GM21786 (cell line): ENCODE data around the gene MIX23.
A peak's percentile ranks its signal among the peaks of the same experiment; 100 is the strongest.

ENCODE experiments used
- ATAC-seq: cut with Tn5 transposase; IDR thresholded peaks from one replicate; pipeline ENCODE4 v1.9.1; 2021; ENCODE audit not compliant: unreplicated experiment

The MIX23 gene

DNA sequence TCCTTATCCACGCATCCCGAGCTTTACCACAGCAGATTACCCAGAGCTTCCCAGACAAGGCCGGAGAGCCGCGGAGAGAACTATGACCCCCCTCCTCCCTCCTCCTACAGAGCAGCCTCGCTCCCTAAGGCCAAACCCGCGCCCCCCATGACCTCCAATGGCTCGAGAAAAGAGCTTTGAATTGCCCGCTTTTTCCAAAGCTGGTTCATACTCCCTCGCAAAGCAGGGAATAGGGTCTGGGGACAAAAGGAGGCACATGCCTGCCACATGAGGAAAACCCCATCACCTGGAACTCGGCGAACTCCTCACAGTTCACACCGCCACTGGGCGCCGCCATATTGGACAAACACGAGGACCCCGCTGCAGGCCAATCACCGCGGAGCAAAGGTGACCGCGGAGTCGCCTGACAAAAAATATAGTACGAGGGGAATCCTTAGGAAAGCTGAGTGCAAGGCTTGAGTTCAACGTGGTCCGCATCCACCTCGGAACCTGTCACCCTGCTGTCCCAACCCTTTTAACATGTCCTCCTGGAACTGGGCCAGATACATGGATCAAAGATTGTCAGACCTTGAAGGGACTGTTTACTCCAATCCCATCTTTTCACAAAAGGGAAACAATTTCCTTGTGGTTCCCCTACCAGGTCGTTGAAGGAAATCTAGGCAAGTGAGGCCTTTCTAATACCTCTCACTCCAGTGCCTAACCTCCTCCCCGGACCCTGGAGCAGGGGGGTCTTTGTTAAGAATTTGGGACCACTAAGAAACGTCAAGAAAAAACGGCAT is at the start of gene MIX23:
TSS of gene MIX23 (minus strand) at position 344 of the 779 bp plus-strand sequence. CDS start at position 337, 7 bp downstream.
- peak; percentile 33 for ATAC-seq

DNA sequence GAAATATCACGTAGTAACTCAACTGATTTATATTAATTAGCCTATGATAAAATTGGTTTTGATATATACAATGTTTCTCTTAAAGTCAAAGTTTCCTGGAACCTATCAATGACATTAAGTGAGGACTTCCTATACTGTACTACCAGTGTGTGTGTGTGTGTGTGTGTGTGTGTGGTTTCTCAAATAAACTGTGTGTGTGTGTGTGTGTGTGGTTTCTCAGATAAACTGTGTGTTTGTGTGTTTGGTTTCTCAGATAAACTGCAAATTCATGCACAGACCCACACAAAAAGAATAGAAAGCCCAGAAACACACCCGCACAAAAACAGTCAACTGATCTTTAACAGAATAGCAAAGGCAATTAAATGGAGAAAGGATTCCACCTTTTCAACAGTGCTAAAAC is 47.3 kb upstream of the MIX23 start:
- ATAC-seq = no peak

DNA sequence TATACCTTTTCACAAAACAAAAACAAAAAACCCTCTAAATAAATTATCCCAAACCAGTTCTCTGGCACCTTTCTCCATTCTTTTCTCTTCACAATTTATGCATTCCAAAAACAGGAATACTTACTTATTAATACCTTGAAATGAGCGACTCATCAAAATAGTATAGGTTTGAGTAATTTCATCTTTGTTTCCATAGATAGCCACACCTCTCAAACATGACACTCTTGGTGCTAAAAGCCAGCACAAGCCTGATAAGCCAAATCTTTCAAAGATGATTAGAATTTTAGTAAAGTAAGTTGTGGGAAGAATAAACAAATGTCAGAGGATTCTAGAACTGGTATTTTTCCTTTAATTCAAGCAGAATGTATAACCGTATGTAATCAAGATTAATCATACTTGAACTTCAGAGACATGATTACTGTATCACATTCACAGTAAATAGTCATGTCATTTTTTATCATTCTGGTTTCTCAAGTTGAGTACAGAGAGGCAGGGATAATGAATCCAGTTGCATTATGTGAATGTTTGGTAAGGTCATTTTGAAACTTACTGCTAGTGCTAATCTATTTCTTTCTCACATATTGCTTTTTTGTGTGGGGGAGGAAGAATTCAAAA is 44.9 kb upstream of the MIX23 start:
- no peak for ATAC-seq

DNA sequence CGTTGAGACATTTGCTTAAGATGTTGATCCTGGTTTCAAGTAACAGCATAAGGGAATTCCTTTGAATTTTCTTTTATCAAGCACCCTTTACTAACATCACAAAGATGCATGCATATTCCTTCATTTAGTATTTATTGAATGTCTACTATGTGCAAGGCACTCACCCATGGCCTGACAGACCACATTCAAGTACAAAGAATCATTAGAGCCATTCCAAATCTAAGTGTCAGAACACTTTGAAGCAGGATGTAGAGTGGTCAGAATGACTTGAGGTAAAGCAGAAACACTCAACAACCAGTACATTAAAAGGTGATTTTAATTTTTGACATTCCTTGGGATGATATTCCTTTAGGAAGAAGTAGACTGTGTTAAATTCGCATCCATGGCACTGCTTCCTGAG is 38.8 kb upstream of the MIX23 start:
- no peak for ATAC-seq

DNA sequence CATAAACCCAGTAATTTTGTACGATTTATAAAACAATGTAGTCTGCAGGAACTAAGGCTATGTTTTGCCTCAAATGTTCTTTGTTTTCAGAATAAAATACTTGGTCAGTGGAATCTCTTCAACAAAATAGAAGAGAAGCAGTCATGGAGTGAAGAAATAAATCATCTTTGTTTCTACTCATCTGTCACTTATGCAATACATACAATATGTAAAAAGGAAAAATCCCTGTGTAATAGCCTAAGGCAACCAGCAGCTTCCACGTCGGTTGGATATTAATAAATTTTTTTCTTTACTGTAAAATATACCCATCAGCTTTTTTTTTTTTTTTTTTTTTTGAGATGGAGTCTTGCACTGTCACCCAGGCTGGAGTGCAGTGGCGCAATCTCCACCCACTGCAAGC is 38.1 kb upstream of the MIX23 start:
- ATAC-seq = no peak

DNA sequence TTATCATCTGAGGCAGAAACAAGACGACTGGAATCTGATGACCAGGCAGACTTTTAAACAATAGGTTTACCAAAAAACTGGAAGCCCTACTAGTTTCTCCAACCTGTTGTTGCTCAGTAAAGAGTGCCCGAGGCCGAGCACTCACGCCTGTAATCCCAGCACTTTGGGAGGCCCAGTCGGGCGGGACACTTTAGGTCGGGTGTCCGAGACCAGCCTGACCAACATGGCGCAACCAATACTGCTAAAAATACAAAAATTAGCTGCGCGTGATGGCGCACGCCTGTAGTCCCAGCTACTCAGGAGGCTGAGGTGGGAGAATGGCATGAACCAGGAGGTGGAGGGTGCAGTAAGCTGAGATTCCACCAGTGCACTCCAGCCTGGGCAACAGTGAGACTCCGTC is 33.9 kb upstream of the MIX23 start:
- ATAC-seq = no peak

DNA sequence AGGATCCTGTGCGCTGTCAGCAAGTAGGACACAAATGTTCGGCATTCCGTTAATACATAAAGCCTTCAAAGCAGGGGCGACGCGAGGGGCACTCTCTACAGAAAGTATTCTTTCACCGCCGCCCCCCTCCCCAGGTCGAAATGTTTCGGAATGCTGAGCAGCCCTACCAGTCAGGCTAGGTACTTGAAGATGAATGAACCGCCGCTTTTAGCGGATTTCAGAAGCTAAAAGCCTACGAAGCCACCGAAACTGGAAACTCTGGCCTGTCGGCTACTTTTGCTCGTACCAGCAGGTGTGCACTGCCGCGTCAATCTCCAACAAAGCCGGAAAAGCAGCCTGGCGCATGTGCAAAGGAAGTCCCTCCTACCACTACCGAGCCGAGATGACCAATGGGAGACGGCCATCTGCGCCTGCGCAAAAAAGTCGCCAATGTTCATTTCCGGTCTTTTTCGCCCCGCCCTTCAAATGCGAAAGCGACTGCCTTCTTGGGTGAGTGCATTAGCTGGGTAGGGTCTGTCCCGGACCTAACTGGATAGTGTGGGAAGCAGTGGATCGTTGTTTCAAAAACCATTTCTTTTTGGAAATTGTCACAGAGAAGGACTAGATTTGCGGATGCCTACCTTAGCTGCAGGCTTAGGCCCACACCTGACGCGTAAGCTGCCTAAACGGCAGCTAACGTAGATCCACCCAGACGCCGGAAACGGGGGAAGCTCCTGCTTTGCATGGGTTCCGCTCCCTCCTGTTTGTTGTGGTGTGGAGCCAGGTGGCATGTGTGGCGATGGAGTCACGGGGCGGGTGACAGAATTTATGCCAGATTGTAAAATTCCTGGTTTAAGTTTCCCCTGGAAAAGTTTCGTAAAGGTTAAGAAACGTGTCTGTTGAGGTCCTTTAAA is 33.0 kb upstream of the MIX23 start, which contains the start of gene WDR5B:
TSS of gene WDR5B (minus strand) at position 301 of the 893 bp plus-strand sequence. CDS start 534 bp downstream, outside the sequence.
- ATAC-seq = peak; percentile 83

DNA sequence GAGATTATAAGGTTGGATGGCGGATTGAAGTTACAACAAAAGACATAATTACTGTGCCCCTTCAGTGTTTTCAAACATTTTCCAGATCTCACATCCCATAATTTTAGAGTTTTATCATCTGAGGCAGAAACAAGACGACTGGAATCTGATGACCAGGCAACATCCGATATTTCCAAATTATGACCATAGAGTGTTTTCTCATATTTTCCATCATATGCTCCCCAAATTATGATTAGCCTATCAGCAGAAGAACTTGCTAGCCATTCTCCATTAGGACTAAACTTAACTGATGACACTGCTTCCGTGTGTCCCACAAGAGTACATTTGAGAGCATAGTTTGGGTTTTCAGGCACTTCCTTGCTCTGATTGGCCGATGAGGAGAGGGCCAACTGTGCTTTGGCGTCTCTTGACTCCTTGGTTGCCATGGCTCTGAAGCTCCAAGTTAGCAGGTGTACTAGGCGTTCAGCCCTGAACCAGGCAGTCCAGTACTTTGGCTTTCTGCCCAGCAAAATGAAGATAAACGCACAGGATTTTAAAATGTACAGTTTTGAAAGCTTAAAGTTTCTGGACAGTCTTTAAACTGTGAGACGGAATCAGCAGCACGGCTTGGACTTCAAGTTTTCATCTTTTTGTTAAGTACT is 32.2 kb upstream of the MIX23 start:
- ATAC-seq = peak; percentile 51

DNA sequence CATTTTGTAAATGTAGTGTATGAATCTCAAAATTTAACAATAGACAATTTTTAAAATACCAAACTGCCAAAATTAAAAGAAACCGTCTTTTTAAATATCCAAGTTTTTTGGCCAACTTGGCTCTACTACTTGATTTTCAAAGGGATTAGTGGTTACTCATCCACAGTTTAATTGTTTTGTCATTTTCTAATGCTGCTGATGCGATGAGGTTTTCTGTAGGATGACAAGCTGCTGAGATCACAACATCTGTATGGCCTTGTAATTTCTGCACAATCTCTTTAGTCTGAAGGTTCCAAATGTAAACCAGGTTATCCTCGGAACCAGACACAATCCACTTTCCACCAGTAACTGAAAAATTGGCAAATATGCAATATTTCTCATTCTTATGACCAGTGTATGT is 31.4 kb upstream of the MIX23 start:
- no peak for ATAC-seq

DNA sequence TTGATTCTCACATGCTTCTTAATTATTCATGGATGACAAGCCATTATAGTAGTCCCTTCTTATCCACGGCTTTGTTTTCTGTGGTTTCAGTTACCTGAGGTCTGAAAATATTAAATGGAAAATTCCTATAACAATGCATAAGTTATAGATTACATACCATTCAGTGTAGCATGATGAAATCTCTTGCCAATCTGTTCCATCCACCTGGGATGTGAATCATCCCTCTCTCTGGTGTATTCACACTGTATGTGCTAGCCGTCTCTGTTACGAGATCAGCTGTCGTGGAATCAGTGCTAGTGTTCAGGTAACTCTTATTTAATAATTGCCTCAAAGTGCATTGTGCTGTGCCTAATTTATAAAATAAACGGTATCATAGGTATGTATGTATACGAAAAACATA is 27.6 kb upstream of the MIX23 start:
- no peak for ATAC-seq

DNA sequence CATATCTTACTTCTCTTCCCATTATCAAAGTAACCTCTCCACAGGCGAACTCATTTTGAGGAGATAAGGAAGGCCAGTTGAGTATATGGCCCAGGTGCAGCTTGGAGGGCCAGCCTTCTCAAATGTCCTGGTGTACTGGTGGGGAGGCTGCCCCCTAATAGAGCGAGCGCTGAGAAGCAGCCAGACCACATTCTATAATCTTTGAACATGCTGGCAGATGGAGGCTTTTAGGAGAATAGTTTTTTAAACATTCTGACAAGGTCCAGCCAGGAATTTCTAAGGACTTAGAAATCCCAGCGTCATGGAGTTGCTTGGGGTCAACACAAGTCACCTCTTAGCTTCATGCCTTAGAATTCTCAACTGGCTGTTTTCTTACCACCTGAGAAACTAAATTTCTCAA is 27.1 kb upstream of the MIX23 start:
- ATAC-seq = no peak

DNA sequence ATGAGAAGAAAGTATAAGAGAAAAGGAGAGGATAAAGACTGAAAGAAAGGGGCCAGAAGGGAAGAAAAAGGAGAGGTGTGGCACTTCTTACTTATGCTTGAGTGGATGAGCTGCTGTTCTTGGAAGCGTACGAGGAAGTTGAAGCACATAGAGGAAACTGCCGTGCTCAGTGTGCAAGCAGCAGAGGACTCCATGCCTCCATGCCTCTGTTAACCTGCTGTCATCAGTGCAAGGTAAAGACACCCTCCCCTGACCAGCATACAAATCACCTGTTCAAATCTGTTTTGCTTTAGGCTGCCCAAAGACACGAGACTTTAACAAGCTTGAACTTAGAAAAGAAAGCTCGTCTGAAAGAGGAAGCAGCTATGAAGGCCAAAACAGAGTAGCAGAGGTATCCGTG is 26.4 kb upstream of the MIX23 start:
- ATAC-seq = no peak

DNA sequence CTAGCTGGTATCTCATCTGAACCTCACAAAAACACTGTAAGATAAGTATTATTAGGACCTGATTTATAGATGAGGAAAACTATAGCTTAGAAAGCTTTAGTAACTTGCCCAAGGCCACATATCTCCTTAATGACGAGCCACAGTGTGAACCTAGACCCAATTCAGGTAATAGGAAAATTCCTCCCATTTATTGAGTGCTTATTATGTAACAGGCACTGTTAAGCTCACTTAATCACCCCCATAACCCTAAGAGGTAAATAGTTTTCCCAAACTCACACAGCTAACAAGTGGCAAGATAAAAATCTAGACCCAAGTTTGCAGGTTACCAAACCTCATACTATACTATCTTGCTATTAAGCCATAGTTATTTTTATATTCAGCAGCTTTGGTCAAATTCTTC is 24.9 kb upstream of the MIX23 start:
- no peak for ATAC-seq

DNA sequence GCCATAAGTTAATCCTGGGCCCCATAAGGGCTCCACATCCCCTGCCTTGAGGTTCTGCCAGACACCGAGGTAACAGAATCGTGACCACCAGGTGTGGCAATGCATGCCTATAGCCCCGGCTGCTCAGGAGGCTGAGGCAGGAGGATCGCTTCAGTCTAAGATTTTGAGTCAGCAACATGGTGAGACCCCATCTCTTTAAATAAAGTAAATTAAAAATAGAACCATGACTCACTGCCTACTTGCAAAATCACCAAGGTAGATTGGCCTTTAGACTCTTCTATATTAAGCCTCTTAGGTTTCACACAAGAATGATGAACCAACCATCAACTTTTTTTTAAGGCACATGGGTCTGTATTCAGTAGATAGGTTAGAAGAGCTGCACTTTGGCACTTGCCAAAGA is 23.2 kb upstream of the MIX23 start:
- ATAC-seq = no peak

DNA sequence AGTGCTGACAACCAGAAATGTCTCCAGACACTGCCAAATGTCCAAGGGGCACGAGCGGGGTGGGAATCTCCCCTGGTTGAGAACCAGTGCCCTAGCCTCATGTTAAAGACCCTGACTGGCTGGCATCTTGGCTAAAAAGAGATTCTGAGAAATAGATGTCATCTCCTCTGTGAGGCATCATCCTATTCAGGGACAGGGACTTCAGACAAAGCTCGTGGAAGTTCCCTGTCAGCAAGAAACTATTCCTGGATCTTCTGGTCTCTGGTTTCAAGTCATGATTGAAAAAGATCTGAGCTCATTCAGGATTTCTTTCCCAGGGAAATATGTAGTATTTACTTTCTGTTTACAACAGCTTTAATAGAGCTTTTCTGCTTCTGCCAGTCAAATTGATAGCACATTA is 22.0 kb upstream of the MIX23 start:
- ATAC-seq = no peak

DNA sequence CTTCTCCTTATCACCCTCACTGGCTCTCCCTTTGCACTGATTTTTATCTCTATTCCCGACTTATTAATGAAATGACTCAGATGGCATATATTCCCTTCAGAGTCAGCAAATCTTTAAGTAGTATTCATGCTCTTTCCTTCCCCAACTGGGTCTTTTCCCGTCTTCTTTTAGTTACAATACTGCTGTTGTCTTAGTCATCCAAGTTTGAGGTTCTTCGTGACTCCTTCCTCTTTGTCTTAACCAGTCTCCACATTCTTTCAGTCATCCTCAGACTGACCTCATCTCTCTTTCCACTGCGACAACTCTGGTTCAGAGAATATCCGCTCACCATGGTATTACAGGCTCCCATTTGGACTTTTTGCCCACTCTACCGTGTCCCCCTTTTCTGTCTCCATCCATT is 20.5 kb upstream of the MIX23 start:
- ATAC-seq = no peak

DNA sequence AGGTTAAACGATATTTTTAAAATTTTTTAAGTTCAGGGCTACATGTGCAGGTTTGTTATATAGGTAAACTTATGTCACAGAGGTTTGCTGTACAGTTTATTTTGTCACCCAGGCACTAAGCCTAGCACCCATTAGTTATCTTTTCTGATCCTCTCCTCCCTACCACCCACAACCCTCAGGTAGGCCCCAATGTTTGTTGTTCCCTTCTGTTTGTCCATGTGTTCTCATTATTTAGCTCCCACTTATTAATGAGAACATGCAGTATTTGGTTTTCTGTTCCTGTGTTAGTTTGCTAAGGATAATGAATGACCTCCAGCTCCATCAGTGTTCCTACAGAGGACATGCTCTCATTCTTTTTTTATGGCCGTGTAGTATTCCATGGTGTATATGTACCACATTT is 15.9 kb upstream of the MIX23 start:
- ATAC-seq = no peak

DNA sequence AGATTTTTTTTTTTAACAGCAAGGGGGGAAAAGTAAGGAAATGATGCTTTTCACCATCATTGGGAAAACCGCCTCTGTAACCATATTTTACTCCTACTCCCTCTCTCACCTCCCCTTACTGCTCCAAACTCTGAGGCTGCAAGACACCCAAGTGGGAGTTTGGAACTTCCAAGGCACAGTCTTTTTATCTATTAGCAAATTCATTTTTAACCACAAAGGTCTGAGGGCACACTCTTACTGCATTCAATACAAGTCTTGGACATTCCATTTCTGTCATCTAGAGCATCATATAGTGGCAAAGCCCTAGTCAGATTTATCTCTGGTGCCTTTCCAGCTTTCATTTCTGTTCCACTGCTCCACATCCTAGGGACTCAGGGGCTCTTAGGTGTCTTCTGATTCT is 14.2 kb upstream of the MIX23 start:
- ATAC-seq = no peak

DNA sequence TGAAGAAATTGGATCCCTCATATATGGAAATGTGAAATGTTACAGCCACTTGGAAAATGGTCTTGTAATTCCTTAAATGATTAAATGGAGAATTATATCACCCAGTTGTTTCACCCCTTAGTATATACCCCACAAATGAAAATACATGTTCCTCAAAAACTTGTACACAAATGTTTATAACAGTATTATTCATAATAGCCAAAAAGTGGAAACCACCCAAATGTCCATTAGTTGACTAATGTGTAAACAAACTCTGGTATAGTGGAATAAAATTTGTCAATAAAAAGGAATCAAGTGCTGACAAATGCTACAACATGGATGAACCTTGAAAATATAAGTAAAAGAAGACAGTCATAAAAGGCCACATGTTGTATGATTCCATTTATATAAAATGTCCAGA is 13.5 kb upstream of the MIX23 start:
- ATAC-seq = no peak

DNA sequence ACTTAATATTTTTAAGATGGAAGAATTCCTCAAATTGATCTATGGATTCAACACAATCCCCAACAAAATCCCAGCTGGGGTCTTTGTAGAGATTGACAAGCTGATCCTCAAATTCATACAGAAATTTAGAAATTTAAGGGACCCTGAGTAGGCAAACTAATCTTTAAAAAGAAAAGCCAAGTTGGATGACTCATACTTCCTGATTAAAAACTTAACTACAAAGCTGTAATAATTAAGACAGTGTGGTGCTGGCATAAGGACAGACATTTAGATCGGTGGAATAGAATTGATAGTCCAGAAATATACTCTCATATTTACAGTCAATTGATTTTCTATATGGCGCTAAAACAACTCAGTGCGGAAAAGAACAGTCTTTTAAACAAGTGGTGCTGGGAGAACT is 12.6 kb upstream of the MIX23 start:
- no peak for ATAC-seq

DNA sequence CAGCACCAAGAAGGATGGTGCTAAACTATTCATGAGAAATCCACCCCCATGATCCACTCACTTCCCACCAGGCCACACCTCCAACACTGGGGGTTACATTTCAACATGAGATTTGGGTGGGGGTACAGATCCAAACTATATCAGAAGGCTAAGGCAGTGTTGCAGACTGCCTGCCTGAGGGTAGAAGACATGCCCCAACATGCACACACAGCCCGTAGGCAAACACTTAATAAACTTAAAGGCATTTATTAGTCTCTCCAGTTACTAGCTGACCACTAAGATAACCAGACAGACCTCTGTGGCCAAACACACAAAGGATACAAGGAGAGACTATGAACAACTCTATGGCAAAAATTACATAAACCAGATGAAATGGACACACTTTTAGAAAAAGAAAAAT is 11.1 kb upstream of the MIX23 start:
- no peak for ATAC-seq
